ENCODE results near the gene NLRC5. TPM values are rescaled to one million over a fixed set of nuclear protein-coding genes. Genes with fewer than 3 reads are reported as not detected.

The NLRC5 gene
- total RNA-seq, 2 experiments from 2014 or later, result 424 to 434 TPM

DNA sequence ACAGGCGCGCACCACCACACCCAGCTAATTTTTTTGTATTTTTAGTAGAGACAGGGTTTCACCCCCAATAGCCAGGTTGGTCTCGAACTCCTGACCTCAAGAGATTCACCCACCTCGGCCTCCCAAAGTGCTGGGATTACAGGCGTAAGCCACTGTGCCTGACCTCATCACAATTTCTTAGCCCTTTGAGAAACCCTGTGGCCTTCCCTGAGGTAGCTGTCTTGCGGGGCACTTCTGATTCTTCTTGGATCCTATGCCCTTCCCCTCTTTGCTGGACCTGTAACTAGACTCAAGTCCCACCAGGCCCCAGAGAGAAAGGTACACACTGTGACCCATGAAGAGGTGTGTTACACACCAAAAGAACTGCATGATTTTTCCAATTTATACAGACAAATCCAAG, 41.1 kb upstream of the NLRC5 start:
- Histone ChIP-seq H3K4me1 (ENCODE audit: insufficient read depth, low read length) (peaks cover 5% of the 10 kb centered on the region), H3K36me3 (ENCODE audit: insufficient read depth, low read length) (peaks cover 33% of the 10 kb centered on the region), H3K9me3 (ENCODE audit: control insufficient read depth in 1 of 2, insufficient read depth in 1 of 2, low read length in 2 of 2) (no peaks in the 10 kb centered on the region), H3K4me3 (ENCODE audit: low read length) (no peak overlapping the region), H3K27me3 (ENCODE audit: control insufficient read depth in 1 of 2, insufficient read depth in 2 of 2, low read length in 2 of 2) (no peaks in the 10 kb centered on the region), H3K27ac (ENCODE audit: low read depth in 1 of 2, low read length in 2 of 2) (no peak overlapping the region)
- ATAC-seq (ENCODE audit: poor library complexity) (no peak), DNase-seq (no peak)
- POLR2A ChIA-PET, result interaction anchor here (1.3 to 7.5 kb wide), 2 partner anchors 10 to 15 kb away, joined by 5 to 51 read pairs; partner anchors contain the start of gene HERPUD1
- Mint-ChIP-seq H3K9me3 (no peaks in the 10 kb centered on the region), H3K36me3 (ENCODE audit: low read depth) (peaks cover 23% of the 10 kb centered on the region), H3K27me3 (no peaks in the 10 kb centered on the region), H3K27ac (no peak overlapping the region), H3K4me1 (ENCODE audit: low read depth) (no peaks in the 10 kb centered on the region), H3K4me3 (no peak overlapping the region)
- CTCF ChIA-PET, result no interaction called here
- intact Hi-C loops (cut with DNase I, micrococcal nuclease), result no loop called here
- TF ChIP-seq, protein P1, sequence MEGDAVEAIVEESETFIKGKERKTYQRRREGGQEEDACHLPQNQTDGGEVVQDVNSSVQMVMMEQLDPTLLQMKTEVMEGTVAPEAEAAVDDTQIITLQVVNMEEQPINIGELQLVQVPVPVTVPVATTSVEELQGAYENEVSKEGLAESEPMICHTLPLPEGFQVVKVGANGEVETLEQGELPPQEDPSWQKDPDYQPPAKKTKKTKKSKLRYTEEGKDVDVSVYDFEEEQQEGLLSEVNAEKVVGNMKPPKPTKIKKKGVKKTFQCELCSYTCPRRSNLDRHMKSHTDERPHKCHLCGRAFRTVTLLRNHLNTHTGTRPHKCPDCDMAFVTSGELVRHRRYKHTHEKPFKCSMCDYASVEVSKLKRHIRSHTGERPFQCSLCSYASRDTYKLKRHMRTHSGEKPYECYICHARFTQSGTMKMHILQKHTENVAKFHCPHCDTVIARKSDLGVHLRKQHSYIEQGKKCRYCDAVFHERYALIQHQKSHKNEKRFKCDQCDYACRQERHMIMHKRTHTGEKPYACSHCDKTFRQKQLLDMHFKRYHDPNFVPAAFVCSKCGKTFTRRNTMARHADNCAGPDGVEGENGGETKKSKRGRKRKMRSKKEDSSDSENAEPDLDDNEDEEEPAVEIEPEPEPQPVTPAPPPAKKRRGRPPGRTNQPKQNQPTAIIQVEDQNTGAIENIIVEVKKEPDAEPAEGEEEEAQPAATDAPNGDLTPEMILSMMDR (IDR thresholded peaks at IDR 0.05), result no peak

DNA sequence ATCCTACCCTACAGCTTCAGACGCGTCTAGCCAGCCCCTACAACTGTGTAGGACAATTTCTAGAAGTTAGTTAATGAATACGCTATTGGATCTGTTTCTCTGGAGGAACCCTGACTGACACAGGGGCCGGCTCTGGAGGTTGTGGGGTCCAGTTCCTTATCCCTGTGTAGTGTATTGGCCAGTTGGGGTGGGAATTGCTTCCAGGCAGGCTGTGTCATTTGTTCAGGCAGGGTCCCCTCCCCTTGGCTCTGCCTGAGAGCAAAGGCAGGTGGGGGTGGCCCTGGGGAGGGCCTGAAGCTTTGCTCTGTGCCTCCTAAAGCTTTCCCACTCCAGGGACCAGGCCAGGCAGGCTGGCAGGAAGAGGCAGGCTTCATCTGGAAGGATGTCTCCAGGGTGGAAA, 39.3 kb upstream of the NLRC5 start:
- no peaks in the 10 kb centered on the region for H3K4me1 Mint-ChIP-seq (ENCODE audit: low read depth)
- no peaks in the 10 kb centered on the region for H3K9me3 Mint-ChIP-seq
- H3K4me3 ChIP-seq (ENCODE audit: low read length), result no peak overlapping the region
- peaks cover 6% of the 10 kb centered on the region for H3K36me3 Mint-ChIP-seq (ENCODE audit: low read depth)
- ChIA-PET CTCF (no interaction called here), POLR2A (interaction anchor here (0.7 to 1.8 kb wide), 3 partner anchors 9 to 236 kb away, joined by 3 to 7 read pairs (median 4); partner anchors contain the start of genes PSME3IP1 and RSPRY1)
- TF ChIP-seq, protein P1 (IDR thresholded peaks at IDR 0.05), result no peak
- no peak overlapping the region for H3K4me3 Mint-ChIP-seq
- H3K27ac ChIP-seq (ENCODE audit: low read depth in 1 of 2, low read length in 2 of 2), result no peak overlapping the region
- peaks cover 15% of the 10 kb centered on the region for H3K36me3 ChIP-seq (ENCODE audit: insufficient read depth, low read length)
- no peaks in the 10 kb centered on the region for H3K9me3 ChIP-seq (ENCODE audit: control insufficient read depth in 1 of 2, insufficient read depth in 1 of 2, low read length in 2 of 2)
- no peak overlapping the region for H3K27ac Mint-ChIP-seq
- ATAC-seq (ENCODE audit: poor library complexity) (no peak), DNase-seq (no peak)
- no peaks in the 10 kb centered on the region for H3K27me3 Mint-ChIP-seq
- no peaks in the 10 kb centered on the region for H3K27me3 ChIP-seq (ENCODE audit: control insufficient read depth in 1 of 2, insufficient read depth in 2 of 2, low read length in 2 of 2)
- H3K4me1 ChIP-seq (ENCODE audit: insufficient read depth, low read length), result peaks cover 5% of the 10 kb centered on the region
- intact Hi-C loops (cut with DNase I, micrococcal nuclease), result no loop called here

DNA sequence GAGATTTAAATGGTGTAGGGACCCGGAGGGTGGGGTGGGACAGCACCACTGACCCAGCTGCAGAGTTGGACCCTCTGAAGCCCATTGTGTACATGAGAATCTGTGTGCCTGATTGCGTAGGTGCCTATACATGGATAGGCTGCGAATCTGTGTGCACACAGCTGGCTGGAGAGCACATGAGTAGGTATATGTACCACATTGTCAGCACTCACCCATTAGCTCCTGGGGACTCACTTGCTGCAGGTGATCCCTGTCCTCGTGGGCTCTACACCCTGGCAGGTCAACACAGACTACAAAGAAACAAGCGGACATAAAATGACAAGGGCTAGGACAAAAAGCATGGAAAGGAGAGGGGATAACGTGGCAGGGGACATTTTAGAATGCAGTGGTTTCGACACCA, 38.9 kb upstream of the NLRC5 start:
- no peak overlapping the region for H3K4me3 Mint-ChIP-seq
- no peak for DNase-seq
- H3K9me3 Mint-ChIP-seq, result no peaks in the 10 kb centered on the region
- H3K36me3 Mint-ChIP-seq (ENCODE audit: low read depth), result peaks cover 4% of the 10 kb centered on the region
- Histone ChIP-seq H3K4me1 (ENCODE audit: insufficient read depth, low read length) (peaks cover 5% of the 10 kb centered on the region), H3K27ac (ENCODE audit: low read depth in 1 of 2, low read length in 2 of 2) (no peak overlapping the region), H3K4me3 (ENCODE audit: low read length) (no peak overlapping the region), H3K9me3 (ENCODE audit: control insufficient read depth in 1 of 2, insufficient read depth in 1 of 2, low read length in 2 of 2) (no peaks in the 10 kb centered on the region), H3K27me3 (ENCODE audit: control insufficient read depth in 1 of 2, insufficient read depth in 2 of 2, low read length in 2 of 2) (no peaks in the 10 kb centered on the region), H3K36me3 (ENCODE audit: insufficient read depth, low read length) (peaks cover 11% of the 10 kb centered on the region)
- POLR2A ChIA-PET, result interaction anchor here (0.7 to 1.8 kb wide), 4 partner anchors 9 to 235 kb away, joined by 3 to 7 read pairs (median 4); partner anchors contain the start of genes PSME3IP1 and RSPRY1
- no peak for ATAC-seq (ENCODE audit: poor library complexity)
- CTCF ChIA-PET, result no interaction called here
- H3K4me1 Mint-ChIP-seq (ENCODE audit: low read depth), result no peaks in the 10 kb centered on the region
- TF ChIP-seq, protein P1 (IDR thresholded peaks at IDR 0.05), result no peak
- no peak overlapping the region for H3K27ac Mint-ChIP-seq
- intact Hi-C loops (cut with DNase I, micrococcal nuclease), result no loop called here
- H3K27me3 Mint-ChIP-seq, result no peaks in the 10 kb centered on the region
